Natural killer cell treated with Interleukin-12 subunit alpha and Interleukin-12 subunit beta and Interleukin-15 and Interleukin-18, amount 100 ng/mL, for 72 hours (primary cell): ENCODE measurements around the gene KRT3. TPM values are rescaled to one million over a fixed set of nuclear protein-coding genes. Genes with fewer than 3 reads are reported as not detected.

ENCODE experiments used
- ATAC-seq, 2 donors: fragments of 150-1000 bp; cut with Tn5 transposase in 1 of 2; sonication (Bioruptor Pico), chemical (Tn5 transposase) in 1 of 2; 2 replicates each; pipeline ENCODE4 v1.10.0; 2021
- DNase-seq: peaks from one replicate; pipeline ENCODE4 v3.0.0; 2022; ENCODE audit warnings: low spot score
- H3K27ac Mint-ChIP-seq, 2 donors: 1 replicate in 1 of 2; 2 replicates in 1 of 2; pipeline ENCODE4 v1.8.0; 2022; ENCODE audit warnings: mixed read lengths in 2 of 2, mild to moderate bottlenecking in 1 of 2, moderate library complexity in 1 of 2
- H3K27me3 Mint-ChIP-seq, 2 donors: 1 replicate in 1 of 2; 2 replicates in 1 of 2; pipeline ENCODE4 v1.8.0; 2022; ENCODE audit warnings: mixed read lengths in 2 of 2
- H3K36me3 Mint-ChIP-seq: one replicate; pipeline ENCODE4 v1.8.0; 2022; ENCODE audit warnings: mixed read lengths
- H3K4me1 Mint-ChIP-seq, 2 donors: 1 replicate in 1 of 2; 2 replicates in 1 of 2; pipeline ENCODE4 v1.8.0; 2022; ENCODE audit warnings: low read depth in 2 of 2, mixed read lengths in 2 of 2, mild to moderate bottlenecking in 1 of 2
- H3K4me3 Mint-ChIP-seq: one replicate; pipeline ENCODE4 v1.8.0; 2022; ENCODE audit warnings: mixed read lengths
- H3K9me3 Mint-ChIP-seq: 2 replicates; pipeline ENCODE4 v1.8.0; 2022; ENCODE audit warnings: mixed read lengths
- total RNA-seq, 2 donors: library from RNA; stranded (reverse); gene quantifications; one replicate each; pipeline ENCODE4 v1.2.3, GENCODE V29; 2022

KRT3 gene
- total RNA-seq, 2 donors from 2014 or later: not detected

GRCh38 chr12:52782502-52782901 lies 13.4 kb downstream of the KRT3 start:
- Mint-ChIP-seq H3K27me3 (peaks cover 15 to 26% of the 10 kb centered on the region in 2 donors), H3K27ac (no peak overlapping the region), H3K36me3 (no peaks in the 10 kb centered on the region), H3K9me3 (no peaks in the 10 kb centered on the region), H3K4me3 (no peak overlapping the region), H3K4me1 (peaks cover 0 to 3% of the 10 kb centered on the region in 2 donors)
- no peak for ATAC-seq
- DNase-seq: no peak

- peaks cover 15 to 26% of the 10 kb centered on the region in 2 donors for H3K27me3 Mint-ChIP-seq
- ATAC-seq: no peak
Observed at GRCh38 chr12:52781399-52782082, 14.4 kb downstream of the KRT3 start.

GRCh38 chr12:52779914-52780313 lies 16.0 kb downstream of the KRT3 start:
- H3K4me1 Mint-ChIP-seq: peaks cover 0 to 3% of the 10 kb centered on the region in 2 donors
- DNase-seq: no peak
- ATAC-seq: no peak
- H3K4me3 Mint-ChIP-seq: no peak overlapping the region
- H3K9me3 Mint-ChIP-seq: no peaks in the 10 kb centered on the region
- peaks cover 10 to 16% of the 10 kb centered on the region in 2 donors for H3K27me3 Mint-ChIP-seq
- no peaks in the 10 kb centered on the region for H3K36me3 Mint-ChIP-seq
- H3K27ac Mint-ChIP-seq: no peak overlapping the region

More at GRCh38 chr12:52781399-52782082, 14.4 kb downstream of the KRT3 start:
- H3K27ac Mint-ChIP-seq: no peak overlapping the region
- H3K4me1 Mint-ChIP-seq: peaks cover 0 to 3% of the 10 kb centered on the region in 2 donors
- DNase-seq: no peak
- no peaks in the 10 kb centered on the region for H3K9me3 Mint-ChIP-seq
- no peak overlapping the region for H3K4me3 Mint-ChIP-seq
- no peaks in the 10 kb centered on the region for H3K36me3 Mint-ChIP-seq

GRCh38 chr12:52778833-52779232 lies 17.1 kb downstream of the KRT3 start:
- no peak for DNase-seq
- H3K27ac Mint-ChIP-seq: no peak overlapping the region

GRCh38 chr12:52777566-52777965 lies 18.4 kb downstream of the KRT3 start:
- no peak overlapping the region for H3K27ac Mint-ChIP-seq
- ATAC-seq: no peak
- H3K4me1 Mint-ChIP-seq: no peaks in the 10 kb centered on the region
- H3K36me3 Mint-ChIP-seq: no peaks in the 10 kb centered on the region
- peaks cover 6 to 7% of the 10 kb centered on the region in 2 donors for H3K27me3 Mint-ChIP-seq
- no peak for DNase-seq
- no peak overlapping the region for H3K4me3 Mint-ChIP-seq
- no peaks in the 10 kb centered on the region for H3K9me3 Mint-ChIP-seq

More at GRCh38 chr12:52778833-52779232, 17.1 kb downstream of the KRT3 start:
- Mint-ChIP-seq H3K9me3 (no peaks in the 10 kb centered on the region), H3K4me3 (no peak overlapping the region), H3K4me1 (peaks cover 0 to 1% of the 10 kb centered on the region in 2 donors), H3K27me3 (peaks cover 7% of the 10 kb centered on the region in 2 donors), H3K36me3 (no peaks in the 10 kb centered on the region)
- ATAC-seq: no peak

GRCh38 chr12:52776913-52777395 lies 19.0 kb downstream of the KRT3 start, which contains the start of gene KRT76:
Gene KRT76 (minus strand): TSS chr12:52777345. CDS start chr12:52777291, 54 bp downstream.
- Mint-ChIP-seq H3K4me3 (no peak within 1 kb of the TSS), H3K9me3 (no peaks in the 10 kb centered on the region), H3K36me3 (no peaks in the 10 kb centered on the region), H3K27ac (peak within 1 kb of the TSS in 1 of 2 donors; percentile 19), H3K27me3 (peaks cover 6 to 7% of the 10 kb centered on the region in 2 donors), H3K4me1 (no peaks in the 10 kb centered on the region)
- ATAC-seq (no peak), DNase-seq (no peak)

- Mint-ChIP-seq H3K27me3 (peaks cover 6 to 7% of the 10 kb centered on the region in 2 donors), H3K9me3 (no peaks in the 10 kb centered on the region), H3K4me1 (no peaks in the 10 kb centered on the region), H3K36me3 (no peaks in the 10 kb centered on the region), H3K27ac (peak overlapping the region in 1 of 2 donors; percentile 19), H3K4me3 (no peak overlapping the region)
- ATAC-seq (no peak), DNase-seq (no peak)
Observed at GRCh38 chr12:52776435-52776834, 19.5 kb downstream of the KRT3 start.

GRCh38 chr12:52774629-52775250 lies 21.2 kb downstream of the KRT3 start:
- Mint-ChIP-seq H3K27ac (no peak overlapping the region), H3K36me3 (no peaks in the 10 kb centered on the region), H3K9me3 (no peaks in the 10 kb centered on the region), H3K4me1 (peaks cover 0 to 3% of the 10 kb centered on the region in 2 donors), H3K4me3 (no peak overlapping the region), H3K27me3 (peaks cover 7 to 8% of the 10 kb centered on the region in 2 donors)
- ATAC-seq: no peak
- DNase-seq: no peak

GRCh38 chr12:52772772-52773171 lies 23.1 kb downstream of the KRT3 start:
- Mint-ChIP-seq H3K27ac (no peak overlapping the region), H3K9me3 (no peaks in the 10 kb centered on the region), H3K4me1 (peaks cover 0 to 3% of the 10 kb centered on the region in 2 donors), H3K36me3 (no peaks in the 10 kb centered on the region), H3K4me3 (no peak overlapping the region), H3K27me3 (peaks cover 6 to 7% of the 10 kb centered on the region in 2 donors)
- DNase-seq (no peak), ATAC-seq (no peak)

GRCh38 chr12:52772188-52772587 lies 23.7 kb downstream of the KRT3 start:
- H3K4me1 Mint-ChIP-seq: peaks cover 0 to 3% of the 10 kb centered on the region in 2 donors
- no peak for ATAC-seq
- peaks cover 6 to 7% of the 10 kb centered on the region in 2 donors for H3K27me3 Mint-ChIP-seq
- H3K4me3 Mint-ChIP-seq: no peak overlapping the region
- no peaks in the 10 kb centered on the region for H3K36me3 Mint-ChIP-seq
- no peak for DNase-seq
- no peak overlapping the region for H3K27ac Mint-ChIP-seq
- H3K9me3 Mint-ChIP-seq: no peaks in the 10 kb centered on the region

GRCh38 chr12:52771505-52771904 lies 24.4 kb downstream of the KRT3 start:
- peaks cover 6 to 7% of the 10 kb centered on the region in 2 donors for H3K27me3 Mint-ChIP-seq
- DNase-seq (no peak), ATAC-seq (no peak)
- H3K4me1 Mint-ChIP-seq: peaks cover 0 to 3% of the 10 kb centered on the region in 2 donors
- no peak overlapping the region for H3K4me3 Mint-ChIP-seq
- H3K27ac Mint-ChIP-seq: no peak overlapping the region
- H3K9me3 Mint-ChIP-seq: no peaks in the 10 kb centered on the region
- H3K36me3 Mint-ChIP-seq: no peaks in the 10 kb centered on the region

GRCh38 chr12:52771088-52771487 lies 24.8 kb downstream of the KRT3 start:
- no peaks in the 10 kb centered on the region for H3K36me3 Mint-ChIP-seq
- ATAC-seq (no peak), DNase-seq (no peak)
- H3K9me3 Mint-ChIP-seq: no peaks in the 10 kb centered on the region
- peaks cover 0 to 3% of the 10 kb centered on the region in 2 donors for H3K4me1 Mint-ChIP-seq
- H3K27ac Mint-ChIP-seq: no peak overlapping the region
- peaks cover 7 to 10% of the 10 kb centered on the region in 2 donors for H3K27me3 Mint-ChIP-seq
- no peak overlapping the region for H3K4me3 Mint-ChIP-seq

- ATAC-seq (no peak), DNase-seq (no peak)
- no peaks in the 10 kb centered on the region for H3K36me3 Mint-ChIP-seq
- peaks cover 7 to 10% of the 10 kb centered on the region in 2 donors for H3K27me3 Mint-ChIP-seq
- H3K27ac Mint-ChIP-seq: no peak overlapping the region
- no peak overlapping the region for H3K4me3 Mint-ChIP-seq
- H3K9me3 Mint-ChIP-seq: no peaks in the 10 kb centered on the region
- peaks cover 0 to 3% of the 10 kb centered on the region in 2 donors for H3K4me1 Mint-ChIP-seq
Observed at GRCh38 chr12:52769946-52770345, 26.0 kb downstream of the KRT3 start.

- H3K4me1 Mint-ChIP-seq: peaks cover 0 to 3% of the 10 kb centered on the region in 2 donors
- no peak overlapping the region for H3K27ac Mint-ChIP-seq
- H3K36me3 Mint-ChIP-seq: no peaks in the 10 kb centered on the region
- DNase-seq: no peak
- ATAC-seq: no peak
- H3K4me3 Mint-ChIP-seq: no peak overlapping the region
- no peaks in the 10 kb centered on the region for H3K9me3 Mint-ChIP-seq
- peaks cover 7 to 10% of the 10 kb centered on the region in 2 donors for H3K27me3 Mint-ChIP-seq
Observed at GRCh38 chr12:52769354-52769753, 26.6 kb downstream of the KRT3 start.
